Hepatocyte (in vitro differentiated cells): ENCODE data around the gene SORL1. TPM values are rescaled to one million over a fixed set of nuclear protein-coding genes. Genes with fewer than 3 reads are reported as not detected.

Experiments
- DNase-seq: peaks from one replicate; pipeline ENCODE4 v3.0.0-alpha.2; 2016; ENCODE audit warnings: low spot score
- H2AFZ ChIP-seq: fragments of 200-600 bp; sonication (generic); 2 replicates; pipeline ENCODE4 v1.6.0; 2016; ENCODE audit warnings: antibody characterized with exemption, mild to moderate bottlenecking
- H3K27ac ChIP-seq: fragments of 200-600 bp; sonication (generic); 2 replicates; pipeline ENCODE4 v1.5.1; 2016; ENCODE audit warnings: mild to moderate bottlenecking
- H3K27me3 ChIP-seq: fragments of 200-600 bp; sonication (generic); 2 replicates; pipeline ENCODE4 v1.6.1; 2016
- H3K36me3 ChIP-seq: fragments of 200-600 bp; sonication (generic); replicated peaks from 2 replicates; pipeline ENCODE4 v1.5.1; 2016; ENCODE audit warnings: low read depth; ENCODE audit not compliant: insufficient read depth
- H3K4me1 ChIP-seq: fragments of 200-600 bp; sonication (generic); 2 replicates; pipeline ENCODE4 v1.5.1; 2016; ENCODE audit warnings: mild to moderate bottlenecking, moderate library complexity; ENCODE audit not compliant: insufficient read depth
- H3K4me2 ChIP-seq: fragments of 200-600 bp; sonication (generic); 2 replicates; pipeline ENCODE4 v1.6.0; 2016
- H3K4me3 ChIP-seq: fragments of 200-600 bp; sonication (generic); 2 replicates; pipeline ENCODE4 v1.5.1; 2016; ENCODE audit warnings: mild to moderate bottlenecking
- H3K79me2 ChIP-seq: fragments of 200-600 bp; sonication (generic); 2 replicates; pipeline ENCODE4 v1.6.0; 2017; ENCODE audit warnings: mild to moderate bottlenecking
- H3K9me2 ChIP-seq: fragments of 200-600 bp; sonication (generic); replicated peaks from 2 replicates; pipeline ENCODE4 v1.6.0; 2017; ENCODE audit warnings: mild to moderate bottlenecking; ENCODE audit not compliant: insufficient read depth
- H3K9me3 ChIP-seq: fragments of 200-600 bp; sonication (generic); 2 replicates; pipeline ENCODE4 v1.5.1; 2016; ENCODE audit warnings: low read depth, mild to moderate bottlenecking
- H4K20me1 ChIP-seq: fragments of 200-600 bp; sonication (generic); 2 replicates; pipeline ENCODE4 v1.6.0; 2016; ENCODE audit warnings: mild to moderate bottlenecking; ENCODE audit not compliant: insufficient read depth, poor library complexity, severe bottlenecking
- EZH2 ChIP-seq: fragments of 200-600 bp; sonication (generic); IDR thresholded peaks from 2 replicates; pipeline ENCODE4 v1.6.1; 2016; ENCODE audit warnings: antibody characterized with exemption, mild to moderate bottlenecking, borderline replicate concordance
- EZH2phosphoT487 ChIP-seq: fragments of 200-600 bp; sonication (generic); IDR thresholded peaks from one replicate; pipeline ENCODE4 v1.6.1; 2018; ENCODE audit warnings: antibody characterized with exemption, mild to moderate bottlenecking, low read depth, moderate library complexity; ENCODE audit not compliant: unreplicated experiment, severe bottlenecking
- WGBS: methylation state at CpG from one replicate; pipeline ENCODE4 v1.1.6; 2016; ENCODE audit warnings: low lambda C conversion rate; ENCODE audit errors: missing lambda C conversion rate; 5-methylcytosine and 5-hydroxymethylcytosine counted together
- polyA plus RNA-seq: library from polyadenylated mRNA; unstranded; fragments of >200 nt; fragmentation: Nextera tagmentation; extraction: Ambion mirVana; gene quantifications from 2 replicates; pipeline ENCODE4 v1.2.1, GENCODE V29; 2016
- total RNA-seq: library from RNA; depleted of rRNA; stranded (reverse); fragments of >200 nt; gene quantifications from 2 replicates; pipeline ENCODE4 v1.2.3, GENCODE V29; 2014
- TF ChIP-seq, protein P1 (sequence below): fragments of 200-600 bp; sonication (generic); IDR thresholded peaks from 2 replicates; pipeline ENCODE4 v1.5.1; 2016; ENCODE audit warnings: antibody characterized with exemption, mild to moderate bottlenecking; ENCODE audit not compliant: poor library complexity

The SORL1 gene
- total and polyA plus RNA-seq, 2 experiments from 2014 or later, result 13.5 to 26.5 TPM

DNA sequence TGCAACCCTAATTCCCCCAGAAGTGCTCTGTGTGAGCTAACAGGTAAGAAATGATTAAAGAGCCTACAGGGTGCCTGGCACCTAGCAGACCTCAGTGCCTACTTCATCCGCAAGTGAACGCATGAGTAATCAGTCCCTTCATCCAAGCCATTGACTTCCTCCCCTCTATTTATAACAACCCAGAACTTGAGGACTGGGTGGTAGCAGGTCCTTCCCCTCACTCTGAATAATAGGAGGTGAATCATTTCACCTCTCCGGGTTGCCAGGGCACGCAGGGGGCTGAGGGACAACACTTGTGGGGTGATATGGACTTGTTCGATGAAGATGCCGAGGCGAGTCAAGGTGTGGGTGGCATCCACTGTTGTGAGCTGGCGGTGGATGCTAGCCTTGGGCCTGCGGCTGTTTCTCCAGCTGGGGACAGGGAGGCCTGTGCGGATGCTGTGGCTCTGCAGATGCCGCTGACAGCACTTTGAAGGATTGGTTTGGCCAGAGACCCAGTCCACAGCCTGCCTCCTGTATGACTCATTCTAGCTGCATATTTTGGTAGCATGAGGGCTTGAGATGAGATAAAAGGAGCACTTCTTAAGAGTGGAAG is 12.3 kb downstream of the SORL1 start:
- WGBS, result 72% methylated on average over 11 of the region's 11 CpGs

DNA sequence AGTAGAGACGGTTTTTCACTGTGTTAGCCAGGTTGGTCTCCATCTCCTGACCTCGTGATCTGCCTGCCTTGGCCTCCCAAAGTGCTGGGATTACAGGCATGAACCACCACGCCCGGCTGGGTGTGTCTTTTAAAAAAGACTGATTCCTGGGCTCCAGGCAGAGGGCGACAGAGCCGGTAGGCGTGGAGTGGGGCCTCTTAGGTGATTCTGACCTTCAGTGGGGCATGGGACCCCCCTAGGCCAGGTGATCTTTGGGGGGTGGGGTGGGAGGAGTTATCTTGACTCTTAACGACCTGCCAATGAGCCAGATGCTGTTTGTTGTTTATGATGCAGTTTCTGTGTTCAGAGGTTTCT is 13.6 kb downstream of the SORL1 start:
- H3K27me3 ChIP-seq, result no peaks in the 10 kb centered on the region
- no peak overlapping the region for H3K4me3 ChIP-seq
- H3K27ac ChIP-seq, result peak overlapping the region; percentile 90
- no peaks in the 10 kb centered on the region for H4K20me1 ChIP-seq
- TF ChIP-seq, protein P1, sequence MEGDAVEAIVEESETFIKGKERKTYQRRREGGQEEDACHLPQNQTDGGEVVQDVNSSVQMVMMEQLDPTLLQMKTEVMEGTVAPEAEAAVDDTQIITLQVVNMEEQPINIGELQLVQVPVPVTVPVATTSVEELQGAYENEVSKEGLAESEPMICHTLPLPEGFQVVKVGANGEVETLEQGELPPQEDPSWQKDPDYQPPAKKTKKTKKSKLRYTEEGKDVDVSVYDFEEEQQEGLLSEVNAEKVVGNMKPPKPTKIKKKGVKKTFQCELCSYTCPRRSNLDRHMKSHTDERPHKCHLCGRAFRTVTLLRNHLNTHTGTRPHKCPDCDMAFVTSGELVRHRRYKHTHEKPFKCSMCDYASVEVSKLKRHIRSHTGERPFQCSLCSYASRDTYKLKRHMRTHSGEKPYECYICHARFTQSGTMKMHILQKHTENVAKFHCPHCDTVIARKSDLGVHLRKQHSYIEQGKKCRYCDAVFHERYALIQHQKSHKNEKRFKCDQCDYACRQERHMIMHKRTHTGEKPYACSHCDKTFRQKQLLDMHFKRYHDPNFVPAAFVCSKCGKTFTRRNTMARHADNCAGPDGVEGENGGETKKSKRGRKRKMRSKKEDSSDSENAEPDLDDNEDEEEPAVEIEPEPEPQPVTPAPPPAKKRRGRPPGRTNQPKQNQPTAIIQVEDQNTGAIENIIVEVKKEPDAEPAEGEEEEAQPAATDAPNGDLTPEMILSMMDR, result no peak
- TF ChIP-seq EZH2phosphoT487 (no peak), EZH2 (no peak)
- no peaks in the 10 kb centered on the region for H3K36me3 ChIP-seq
- H3K9me3 ChIP-seq, result no peaks in the 10 kb centered on the region
- peak overlapping the region; percentile 56 for H3K4me2 ChIP-seq
- no peak overlapping the region for H2AFZ ChIP-seq
- H3K9me2 ChIP-seq, result no peaks in the 10 kb centered on the region
- H3K4me1 ChIP-seq, result peaks cover 35% of the 10 kb centered on the region
- peak; percentile 37 for DNase-seq
- peaks cover 54% of the 10 kb centered on the region for H3K79me2 ChIP-seq
- WGBS, result 55% methylated on average over 8 of the region's 8 CpGs

More for the DNA sequence above, 12.3 kb downstream of the SORL1 start:
- H3K9me3 ChIP-seq, result no peaks in the 10 kb centered on the region
- no peak overlapping the region for H2AFZ ChIP-seq
- DNase-seq, result peak; percentile 60
- H3K27me3 ChIP-seq, result no peaks in the 10 kb centered on the region
- H3K9me2 ChIP-seq, result no peaks in the 10 kb centered on the region
- peaks cover 44% of the 10 kb centered on the region for H3K4me1 ChIP-seq
- peaks cover 45% of the 10 kb centered on the region for H3K79me2 ChIP-seq
- no peak for TF ChIP-seq EZH2
- no peak for TF ChIP-seq EZH2phosphoT487
- TF ChIP-seq, protein P1, result no peak
- no peaks in the 10 kb centered on the region for H4K20me1 ChIP-seq
- no peak overlapping the region for H3K27ac ChIP-seq
- H3K4me2 ChIP-seq, result no peak overlapping the region
- H3K4me3 ChIP-seq, result no peak overlapping the region
- H3K36me3 ChIP-seq, result no peaks in the 10 kb centered on the region

DNA sequence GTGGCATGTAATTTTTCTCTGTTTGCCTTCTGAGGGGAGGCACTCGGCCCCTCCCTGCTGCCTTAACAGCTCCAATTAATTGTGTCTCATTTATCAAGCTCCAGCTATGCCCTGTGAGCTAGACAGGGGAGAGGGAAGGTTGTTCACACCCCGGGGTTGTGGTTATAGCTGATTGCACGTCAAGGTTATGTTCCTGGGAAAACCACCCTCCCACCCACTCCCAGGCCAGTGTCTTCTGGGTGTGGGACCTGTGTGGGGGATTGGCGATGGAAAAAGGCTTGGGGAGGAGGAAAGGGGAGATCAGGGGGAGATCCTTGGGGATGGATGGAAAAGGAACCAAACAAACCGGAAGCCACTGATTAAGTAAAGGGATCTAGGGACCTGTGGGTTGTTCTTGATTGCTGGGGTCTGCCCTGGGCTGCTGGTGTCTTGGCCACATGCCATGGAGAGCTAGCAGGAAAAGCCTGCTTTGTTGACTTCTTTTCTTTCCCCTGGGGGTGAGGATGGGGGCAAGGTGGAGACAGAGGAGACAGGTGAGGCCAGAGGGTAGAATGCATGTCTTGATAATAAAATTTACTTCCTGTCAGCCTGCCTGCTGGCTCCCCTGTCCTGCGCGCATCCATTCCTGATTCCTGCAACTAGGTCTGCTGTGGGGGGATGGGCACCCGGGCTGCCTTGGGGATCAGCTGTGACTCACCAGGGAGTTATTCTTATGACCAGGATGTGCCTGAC is 14.1 kb downstream of the SORL1 start:
- TF ChIP-seq, protein P1, result no peak
- TF ChIP-seq EZH2phosphoT487, result no peak
- no peak for TF ChIP-seq EZH2
- DNase-seq, result peak; percentile 97
- peak overlapping the region; percentile 90 for H3K27ac ChIP-seq
- H3K4me1 ChIP-seq, result peaks cover 33% of the 10 kb centered on the region
- 30% methylated on average over 8 of the region's 8 CpGs for WGBS
- peak overlapping the region; percentile 56 for H3K4me2 ChIP-seq
- no peak overlapping the region for H3K4me3 ChIP-seq
- H3K9me3 ChIP-seq, result no peaks in the 10 kb centered on the region
- no peaks in the 10 kb centered on the region for H3K9me2 ChIP-seq
- no peak overlapping the region for H2AFZ ChIP-seq
- peaks cover 56% of the 10 kb centered on the region for H3K79me2 ChIP-seq
- H3K36me3 ChIP-seq, result no peaks in the 10 kb centered on the region
- no peaks in the 10 kb centered on the region for H4K20me1 ChIP-seq
- no peaks in the 10 kb centered on the region for H3K27me3 ChIP-seq
